G401.6 (cell line): Measurements from ENCODE around the gene OXA1L.
"Not testable (repeated sequence)": the region's sequence is repeated elsewhere in the genome, so short reads cannot be mapped to it uniquely, and the experiment has no call there.

ENCODE experiments used
- FAIRE-seq: peaks from 2 replicates; lab custom pipeline; 2012; peaks lifted over from hg19 to GRCh38; lab: Jason Lieb, UNC

Gene OXA1L

GRCh38 chr14:22801716-22802115 is 35.2 kb downstream of the OXA1L start:
- no peak for FAIRE-seq

GRCh38 chr14:22802860-22803686 is 36.6 kb downstream of the OXA1L start:
- no peak for FAIRE-seq

- no peak for FAIRE-seq
These were observed 37.1 kb downstream of the OXA1L start for GRCh38 chr14:22803687-22803974.

GRCh38 chr14:22805235-22805634 is 38.7 kb downstream of the OXA1L start:
- FAIRE-seq, result not testable (repeated sequence)

GRCh38 chr14:22807432-22808087 is 41.1 kb downstream of the OXA1L start:
- FAIRE-seq, result no peak

GRCh38 chr14:22808388-22809209 is 42.1 kb downstream of the OXA1L start:
- no peak for FAIRE-seq

- FAIRE-seq, result no peak
These were observed 45.2 kb downstream of the OXA1L start for GRCh38 chr14:22811722-22812121.

GRCh38 chr14:22812744-22813143 is 46.3 kb downstream of the OXA1L start:
- no peak for FAIRE-seq

GRCh38 chr14:22813145-22813544 is 46.7 kb downstream of the OXA1L start:
- FAIRE-seq, result no peak

GRCh38 chr14:22814373-22814772 is 47.9 kb downstream of the OXA1L start:
- no peak for FAIRE-seq

GRCh38 chr14:22814941-22815713 is 48.6 kb downstream of the OXA1L start, which contains the start of gene SLC7A7:
TSS of gene SLC7A7 (minus strand) at chr14:22815435. CDS start at chr14:22813398, 2,037 bp downstream.
- no peak for FAIRE-seq

GRCh38 chr14:22819151-22819988 is 52.9 kb downstream of the OXA1L start:
- no peak for FAIRE-seq

GRCh38 chr14:22820731-22821130 is 54.2 kb downstream of the OXA1L start:
- FAIRE-seq, result no peak

GRCh38 chr14:22821193-22822015 is 54.9 kb downstream of the OXA1L start:
- no peak for FAIRE-seq

- FAIRE-seq, result no peak
These were observed 55.6 kb downstream of the OXA1L start for GRCh38 chr14:22822016-22822570.
